Measurements from ENCODE around the gene PSAT1. TPM values are rescaled to one million over a fixed set of nuclear protein-coding genes. Genes with fewer than 3 reads are reported as not detected.

Gene PSAT1
- total RNA-seq, 1 donor from 2014 or later: 32.5 TPM

DNA sequence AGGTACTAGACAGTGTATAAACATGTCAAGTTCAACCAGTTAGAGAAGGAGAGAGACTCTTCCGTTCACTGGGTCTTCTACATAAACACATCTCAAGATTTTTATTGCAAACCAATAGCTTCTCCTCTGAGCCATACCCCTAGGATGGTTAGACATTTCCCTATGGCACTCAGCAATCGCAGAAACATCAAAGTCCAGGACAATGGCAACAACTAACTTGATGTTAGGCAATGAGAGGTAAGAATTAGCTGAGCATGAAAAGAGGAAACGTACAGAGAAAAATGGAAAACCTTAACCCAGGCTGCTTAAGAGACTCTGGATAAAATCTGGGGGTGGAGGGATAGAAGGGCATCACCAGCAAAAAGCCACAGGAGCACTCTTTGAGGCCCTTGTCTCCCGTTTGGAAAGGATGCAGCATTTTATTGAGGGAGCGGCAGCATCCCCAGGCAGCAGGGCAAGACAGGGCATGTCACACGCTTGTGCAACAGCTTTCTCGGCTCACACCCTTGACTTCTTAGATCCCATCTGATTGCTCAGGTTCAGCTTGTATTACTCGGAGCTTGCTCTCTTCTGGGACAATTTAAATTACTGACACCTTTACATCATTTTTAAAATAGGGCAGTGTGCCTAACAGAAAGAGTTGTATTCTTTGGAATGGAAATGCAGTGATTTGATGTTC is 8.6 kb upstream of the PSAT1 start:
- no peak for DNase-seq (ENCODE audit: low spot score in 2 of 2, unreplicated experiment in 2 of 2)
- H3K36me3 Mint-ChIP-seq: no peaks in the 10 kb centered on the region
- no peak overlapping the region for H3K27ac Mint-ChIP-seq
- TF ChIP-seq, protein P1, sequence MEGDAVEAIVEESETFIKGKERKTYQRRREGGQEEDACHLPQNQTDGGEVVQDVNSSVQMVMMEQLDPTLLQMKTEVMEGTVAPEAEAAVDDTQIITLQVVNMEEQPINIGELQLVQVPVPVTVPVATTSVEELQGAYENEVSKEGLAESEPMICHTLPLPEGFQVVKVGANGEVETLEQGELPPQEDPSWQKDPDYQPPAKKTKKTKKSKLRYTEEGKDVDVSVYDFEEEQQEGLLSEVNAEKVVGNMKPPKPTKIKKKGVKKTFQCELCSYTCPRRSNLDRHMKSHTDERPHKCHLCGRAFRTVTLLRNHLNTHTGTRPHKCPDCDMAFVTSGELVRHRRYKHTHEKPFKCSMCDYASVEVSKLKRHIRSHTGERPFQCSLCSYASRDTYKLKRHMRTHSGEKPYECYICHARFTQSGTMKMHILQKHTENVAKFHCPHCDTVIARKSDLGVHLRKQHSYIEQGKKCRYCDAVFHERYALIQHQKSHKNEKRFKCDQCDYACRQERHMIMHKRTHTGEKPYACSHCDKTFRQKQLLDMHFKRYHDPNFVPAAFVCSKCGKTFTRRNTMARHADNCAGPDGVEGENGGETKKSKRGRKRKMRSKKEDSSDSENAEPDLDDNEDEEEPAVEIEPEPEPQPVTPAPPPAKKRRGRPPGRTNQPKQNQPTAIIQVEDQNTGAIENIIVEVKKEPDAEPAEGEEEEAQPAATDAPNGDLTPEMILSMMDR (IDR thresholded peaks at IDR 0.05; ENCODE audit: unreplicated experiment): no peak
- H3K4me1 Mint-ChIP-seq: peaks cover 41% of the 10 kb centered on the region
- no peak overlapping the region for H3K4me3 Mint-ChIP-seq
- H3K9me3 Mint-ChIP-seq: peaks cover 3% of the 10 kb centered on the region
- no peaks in the 10 kb centered on the region for H3K27me3 Mint-ChIP-seq (ENCODE audit: low read depth)

GRCh38 chr9:78289474-78289873 is 7.5 kb upstream of the PSAT1 start:
- TF ChIP-seq, protein P1 (IDR thresholded peaks at IDR 0.05; ENCODE audit: unreplicated experiment): no peak
- Mint-ChIP-seq H3K27me3 (ENCODE audit: low read depth) (no peaks in the 10 kb centered on the region), H3K36me3 (no peaks in the 10 kb centered on the region), H3K4me1 (peaks cover 41% of the 10 kb centered on the region), H3K9me3 (no peaks in the 10 kb centered on the region), H3K27ac (peak overlapping the region; percentile 0), H3K4me3 (no peak overlapping the region)
- DNase-seq (ENCODE audit: low spot score in 2 of 2, unreplicated experiment in 2 of 2): no peak

GRCh38 chr9:78291240-78291925 is 5.5 kb upstream of the PSAT1 start:
- TF ChIP-seq, protein P1 (IDR thresholded peaks at IDR 0.05; ENCODE audit: unreplicated experiment): no peak
- Mint-ChIP-seq H3K36me3 (no peaks in the 10 kb centered on the region), H3K27ac (no peak overlapping the region), H3K4me1 (peaks cover 38% of the 10 kb centered on the region), H3K9me3 (no peaks in the 10 kb centered on the region), H3K27me3 (ENCODE audit: low read depth) (no peaks in the 10 kb centered on the region), H3K4me3 (no peak overlapping the region)
- no peak for DNase-seq (ENCODE audit: low spot score in 2 of 2, unreplicated experiment in 2 of 2)

DNA sequence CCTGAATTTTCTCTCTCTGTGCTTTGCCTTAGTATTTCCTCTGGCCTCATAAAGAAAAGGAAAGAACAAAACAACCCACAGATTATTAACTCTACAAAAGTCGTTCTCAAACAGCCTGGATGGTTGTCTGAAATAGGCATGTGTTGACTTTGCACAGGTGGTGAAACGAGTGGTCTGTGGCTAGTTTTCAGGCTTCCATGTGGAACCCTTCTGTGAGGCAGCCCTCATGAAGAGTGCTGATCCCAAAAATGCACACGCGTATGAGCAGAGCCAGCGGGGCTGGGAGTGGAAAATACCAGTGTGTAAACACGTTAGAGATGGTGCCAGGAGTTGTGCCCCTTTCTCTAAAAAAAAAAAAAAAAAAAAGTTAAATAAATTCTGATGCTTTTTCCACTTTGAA is 4.9 kb upstream of the PSAT1 start:
- no peak for DNase-seq (ENCODE audit: low spot score in 2 of 2, unreplicated experiment in 2 of 2)
- H3K4me1 Mint-ChIP-seq: peaks cover 39% of the 10 kb centered on the region
- H3K9me3 Mint-ChIP-seq: no peaks in the 10 kb centered on the region
- H3K27me3 Mint-ChIP-seq (ENCODE audit: low read depth): no peaks in the 10 kb centered on the region
- no peaks in the 10 kb centered on the region for H3K36me3 Mint-ChIP-seq
- H3K4me3 Mint-ChIP-seq: no peak overlapping the region
- H3K27ac Mint-ChIP-seq: no peak overlapping the region
- TF ChIP-seq, protein P1 (IDR thresholded peaks at IDR 0.05; ENCODE audit: unreplicated experiment): no peak

DNA sequence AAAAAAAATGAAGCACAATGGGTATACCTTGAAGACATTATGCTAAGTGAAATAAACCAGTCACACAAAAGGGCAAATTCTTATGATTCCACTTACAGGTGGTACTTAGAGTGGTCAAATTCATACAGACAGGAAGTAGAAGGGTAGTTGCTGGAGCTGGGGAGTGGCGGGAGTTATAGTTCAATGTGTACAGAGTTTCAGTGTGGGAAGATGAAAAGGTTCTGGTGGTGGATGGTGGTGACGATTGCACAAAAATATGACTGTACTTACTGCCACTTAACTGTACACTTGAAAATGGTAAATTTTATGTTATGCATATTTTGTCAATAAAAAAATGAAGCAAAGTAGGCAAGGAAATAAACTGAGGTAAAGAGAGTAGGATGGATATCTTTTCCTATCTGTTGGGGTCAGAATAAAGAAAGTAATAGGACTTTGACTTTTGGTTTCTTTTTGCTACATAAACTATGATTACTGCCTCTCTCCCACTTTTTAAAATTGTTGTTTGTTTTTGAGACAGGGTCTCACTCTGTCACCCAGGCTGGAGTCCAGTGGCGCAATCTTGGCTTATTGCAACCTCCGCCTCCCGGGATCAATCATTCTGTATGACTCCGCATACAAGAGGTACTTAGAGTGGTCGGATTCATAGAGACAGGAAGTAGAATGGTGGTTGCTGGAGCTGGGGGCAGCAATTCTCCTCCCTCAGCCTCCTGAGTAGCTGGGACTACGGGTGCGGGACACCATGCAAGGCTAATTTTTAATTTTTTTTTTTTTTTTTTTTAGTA is 4.0 kb upstream of the PSAT1 start:
- TF ChIP-seq, protein P1 (IDR thresholded peaks at IDR 0.05; ENCODE audit: unreplicated experiment): no peak
- Mint-ChIP-seq H3K4me3 (no peak overlapping the region), H3K36me3 (no peaks in the 10 kb centered on the region), H3K27ac (no peak overlapping the region), H3K27me3 (ENCODE audit: low read depth) (no peaks in the 10 kb centered on the region), H3K4me1 (peaks cover 44% of the 10 kb centered on the region), H3K9me3 (no peaks in the 10 kb centered on the region)
- no peak for DNase-seq (ENCODE audit: low spot score in 2 of 2, unreplicated experiment in 2 of 2)
